Panc1 (cell line): Measurements from ENCODE around the gene SLC11A2. TPM values are rescaled to one million over a fixed set of nuclear protein-coding genes. Genes with fewer than 3 reads are reported as not detected.

Experiments used
- ATAC-seq: fragments of 200-7000 bp; cut with Tn5 transposase; 2 replicates; pipeline ENCODE4 v1.9.1; 2020; ENCODE audit warnings: mild to moderate bottlenecking, moderate library complexity
- BruUV-seq: library from RNA; stranded (reverse); fragments of 400-500 nt; replicated peaks from 2 replicates; lab custom pipeline; 2021; lab: Mats Ljungman, UMichigan
- CTCF ChIA-PET: fragments of 300-600 bp; sonication (Branson Sonifier 250); formaldehyde crosslinking; loops from one replicate; lab custom pipeline; 2022; ENCODE audit warnings: antibody characterized with exemption; lab: Charles Lee
- POLR2A ChIA-PET: fragments of 300-600 bp; sonication (Branson Sonifier 250); formaldehyde crosslinking; loops from one replicate; lab custom pipeline; 2022; ENCODE audit warnings: antibody characterized with exemption; lab: Charles Lee
- DNase-seq: peaks from one replicate; pipeline ENCODE4 v3.0.0-alpha.2; 2010; ENCODE audit warnings: low read depth, low spot score
- H3K27ac ChIP-seq: 2 replicates; pipeline ENCODE4 v1.5.1; 2011; ENCODE audit warnings: mild to moderate bottlenecking, low read length, inconsistent platforms
- H3K27me3 ChIP-seq: fragments of 200-500 bp; sonication (Bioruptor generic); 2 replicates; pipeline ENCODE4 v1.6.0; 2014; ENCODE audit warnings: low read length, inconsistent platforms; ENCODE audit not compliant: control insufficient read depth, insufficient read depth
- H3K36me3 ChIP-seq: fragments of 200-500 bp; sonication (Bioruptor generic); 2 replicates; pipeline ENCODE4 v1.5.1; 2014; ENCODE audit warnings: inconsistent platforms, mild to moderate bottlenecking, low read length, moderate library complexity; ENCODE audit not compliant: control insufficient read depth, insufficient read depth
- H3K4me1 ChIP-seq: 2 replicates; pipeline ENCODE4 v1.5.1; 2011; ENCODE audit warnings: inconsistent platforms, mild to moderate bottlenecking, low read length, moderate library complexity; ENCODE audit not compliant: control insufficient read depth, insufficient read depth
- H3K4me3 ChIP-seq, 2 experiments: 2 replicates each; pipeline ENCODE4 v1.5.1; 2011 to 2012; ENCODE audit warnings: low read depth in 2 of 2, low read length in 2 of 2, mild to moderate bottlenecking in 2 of 2, inconsistent platforms in 1 of 2, moderate library complexity in 1 of 2
- H3K9me3 ChIP-seq: fragments of 200-500 bp; sonication (Bioruptor generic); 2 replicates; pipeline ENCODE4 v1.5.1; 2014; ENCODE audit warnings: low read depth, mild to moderate bottlenecking, inconsistent platforms, low read length, moderate library complexity; ENCODE audit not compliant: control insufficient read depth, insufficient read depth
- POLR2AphosphoS5 ChIP-seq: IDR thresholded peaks from 2 replicates; pipeline ENCODE4 v1.6.1; 2012; ENCODE audit warnings: mild to moderate bottlenecking, low read depth, low read length, moderate library complexity
- SIN3A ChIP-seq: IDR thresholded peaks from 2 replicates; pipeline ENCODE4 v1.6.1; 2012; ENCODE audit warnings: low read depth, mild to moderate bottlenecking, low read length, moderate library complexity, borderline replicate concordance; ENCODE audit not compliant: insufficient read depth
- TCF7L2 ChIP-seq: IDR thresholded peaks from 2 replicates; pipeline ENCODE4 v1.6.1; 2011; ENCODE audit warnings: mild to moderate bottlenecking, low read depth, low read length, inconsistent platforms
- in situ Hi-C: cut with HindIII; loops from 2 replicates; pipeline ENCODE4 v1.10.0; 2016; ENCODE audit warnings: low sequenced_read_pairs, low pct_unique_long_range_greater_than_20kb
- intact Hi-C: fragments of 100-400 bp; cut with micrococcal nuclease; formaldehyde crosslinking; loops from one replicate; pipeline ENCODE4 v1.10.0; 2022; ENCODE audit not compliant: unreplicated experiment
- total RNA-seq: library from RNA; stranded (reverse); gene quantifications from one replicate; pipeline ENCODE4 v1.2.1, GENCODE V29; 2021; ENCODE audit not compliant: unreplicated experiment
- TF ChIP-seq, protein P1 (sequence below): fragments of 450-650 bp; IDR thresholded peaks from 2 replicates; pipeline ENCODE4 v1.5.1; 2017; ENCODE audit warnings: mild to moderate bottlenecking
- TF ChIP-seq, protein P2 (sequence below), 2 experiments: IDR thresholded peaks; 2 replicates each; pipeline ENCODE4 v1.6.1; 2011 to 2012; ENCODE audit warnings: low read depth in 2 of 2, control low read depth in 1 of 2, low read length in 1 of 2, mild to moderate bottlenecking in 1 of 2, moderate library complexity in 1 of 2; ENCODE audit not compliant: insufficient read depth in 1 of 2

The SLC11A2 gene
- total RNA-seq, 1 experiment from 2014 or later: 59.9 TPM

DNA sequence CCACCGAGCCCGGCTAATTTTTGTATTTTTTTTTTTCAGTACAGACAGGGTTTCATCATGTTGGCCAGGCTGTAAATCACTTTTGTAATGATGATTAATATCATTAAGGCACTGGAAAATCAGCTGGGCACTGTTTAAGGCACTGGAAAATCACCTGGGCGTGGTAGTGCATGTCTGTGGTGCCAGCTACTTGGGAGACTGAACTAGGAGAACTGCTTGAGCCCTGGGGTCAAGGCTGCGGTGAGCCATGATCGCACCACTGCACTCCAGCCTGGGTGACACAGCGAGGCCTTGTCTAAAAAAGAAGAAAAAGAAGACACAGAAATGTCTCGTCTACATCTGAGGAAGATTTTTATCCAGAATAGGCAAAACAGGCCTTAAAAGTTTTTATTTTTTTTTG is 12.7 kb downstream of the SLC11A2 start:
- no peak for DNase-seq
- CTCF ChIA-PET: no interaction called here
- intact Hi-C loops (no loop called here), in situ Hi-C loops (no loop called here)
- no peaks in the 10 kb centered on the region for H3K27me3 ChIP-seq
- no peak for ATAC-seq
- POLR2A ChIA-PET: no interaction called here
- no TSS peak for BruUV-seq
- no peaks in the 10 kb centered on the region for H3K36me3 ChIP-seq
- no peaks in the 10 kb centered on the region for H3K4me1 ChIP-seq
- H3K4me3 ChIP-seq: no peak overlapping the region
- TF ChIP-seq POLR2AphosphoS5 (no peak), SIN3A (no peak), TCF7L2 (no peak)
- TF ChIP-seq, protein P1, sequence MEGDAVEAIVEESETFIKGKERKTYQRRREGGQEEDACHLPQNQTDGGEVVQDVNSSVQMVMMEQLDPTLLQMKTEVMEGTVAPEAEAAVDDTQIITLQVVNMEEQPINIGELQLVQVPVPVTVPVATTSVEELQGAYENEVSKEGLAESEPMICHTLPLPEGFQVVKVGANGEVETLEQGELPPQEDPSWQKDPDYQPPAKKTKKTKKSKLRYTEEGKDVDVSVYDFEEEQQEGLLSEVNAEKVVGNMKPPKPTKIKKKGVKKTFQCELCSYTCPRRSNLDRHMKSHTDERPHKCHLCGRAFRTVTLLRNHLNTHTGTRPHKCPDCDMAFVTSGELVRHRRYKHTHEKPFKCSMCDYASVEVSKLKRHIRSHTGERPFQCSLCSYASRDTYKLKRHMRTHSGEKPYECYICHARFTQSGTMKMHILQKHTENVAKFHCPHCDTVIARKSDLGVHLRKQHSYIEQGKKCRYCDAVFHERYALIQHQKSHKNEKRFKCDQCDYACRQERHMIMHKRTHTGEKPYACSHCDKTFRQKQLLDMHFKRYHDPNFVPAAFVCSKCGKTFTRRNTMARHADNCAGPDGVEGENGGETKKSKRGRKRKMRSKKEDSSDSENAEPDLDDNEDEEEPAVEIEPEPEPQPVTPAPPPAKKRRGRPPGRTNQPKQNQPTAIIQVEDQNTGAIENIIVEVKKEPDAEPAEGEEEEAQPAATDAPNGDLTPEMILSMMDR: no peak
- TF ChIP-seq, protein P2, sequence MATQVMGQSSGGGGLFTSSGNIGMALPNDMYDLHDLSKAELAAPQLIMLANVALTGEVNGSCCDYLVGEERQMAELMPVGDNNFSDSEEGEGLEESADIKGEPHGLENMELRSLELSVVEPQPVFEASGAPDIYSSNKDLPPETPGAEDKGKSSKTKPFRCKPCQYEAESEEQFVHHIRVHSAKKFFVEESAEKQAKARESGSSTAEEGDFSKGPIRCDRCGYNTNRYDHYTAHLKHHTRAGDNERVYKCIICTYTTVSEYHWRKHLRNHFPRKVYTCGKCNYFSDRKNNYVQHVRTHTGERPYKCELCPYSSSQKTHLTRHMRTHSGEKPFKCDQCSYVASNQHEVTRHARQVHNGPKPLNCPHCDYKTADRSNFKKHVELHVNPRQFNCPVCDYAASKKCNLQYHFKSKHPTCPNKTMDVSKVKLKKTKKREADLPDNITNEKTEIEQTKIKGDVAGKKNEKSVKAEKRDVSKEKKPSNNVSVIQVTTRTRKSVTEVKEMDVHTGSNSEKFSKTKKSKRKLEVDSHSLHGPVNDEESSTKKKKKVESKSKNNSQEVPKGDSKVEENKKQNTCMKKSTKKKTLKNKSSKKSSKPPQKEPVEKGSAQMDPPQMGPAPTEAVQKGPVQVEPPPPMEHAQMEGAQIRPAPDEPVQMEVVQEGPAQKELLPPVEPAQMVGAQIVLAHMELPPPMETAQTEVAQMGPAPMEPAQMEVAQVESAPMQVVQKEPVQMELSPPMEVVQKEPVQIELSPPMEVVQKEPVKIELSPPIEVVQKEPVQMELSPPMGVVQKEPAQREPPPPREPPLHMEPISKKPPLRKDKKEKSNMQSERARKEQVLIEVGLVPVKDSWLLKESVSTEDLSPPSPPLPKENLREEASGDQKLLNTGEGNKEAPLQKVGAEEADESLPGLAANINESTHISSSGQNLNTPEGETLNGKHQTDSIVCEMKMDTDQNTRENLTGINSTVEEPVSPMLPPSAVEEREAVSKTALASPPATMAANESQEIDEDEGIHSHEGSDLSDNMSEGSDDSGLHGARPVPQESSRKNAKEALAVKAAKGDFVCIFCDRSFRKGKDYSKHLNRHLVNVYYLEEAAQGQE (IDR thresholded peaks at IDR 0.05; ENCODE audit: insufficient read depth in 1 of 2, low read depth in 2 of 2, low read length in 1 of 2): no peak
- H3K27ac ChIP-seq: no peak overlapping the region
- no peaks in the 10 kb centered on the region for H3K9me3 ChIP-seq

GRCh38 chr12:51012570-51013236 is 13.5 kb downstream of the SLC11A2 start:
- in situ Hi-C loops: no loop called here
- H3K36me3 ChIP-seq: no peaks in the 10 kb centered on the region
- no peak for DNase-seq
- no peak for ATAC-seq
- no peak overlapping the region for H3K4me3 ChIP-seq
- TF ChIP-seq POLR2AphosphoS5 (no peak), TCF7L2 (no peak), SIN3A (no peak)
- TF ChIP-seq, protein P1: no peak
- TF ChIP-seq, protein P2 (IDR thresholded peaks at IDR 0.05; ENCODE audit: insufficient read depth in 1 of 2, low read depth in 2 of 2, low read length in 1 of 2): no peak
- CTCF ChIA-PET: interaction anchor here (1.2 kb wide), 1 partner anchor 328 kb away, joined by 6 read pairs; no protein-coding TSS in a partner anchor
- no peaks in the 10 kb centered on the region for H3K9me3 ChIP-seq
- no peak overlapping the region for H3K27ac ChIP-seq
- BruUV-seq: TSS peak; percentile 41
- intact Hi-C loops: no loop called here
- POLR2A ChIA-PET: interaction anchor here (0.6 kb wide), 1 partner anchor 61 kb away, joined by 3 read pairs; no protein-coding TSS in a partner anchor
- no peaks in the 10 kb centered on the region for H3K27me3 ChIP-seq
- H3K4me1 ChIP-seq: no peaks in the 10 kb centered on the region
